ENCODE measurements around the gene IFIT3.
"Not testable (repeated sequence)": the region's sequence is repeated elsewhere in the genome, so short reads cannot be mapped to it uniquely, and the experiment has no call there.

DNA sequence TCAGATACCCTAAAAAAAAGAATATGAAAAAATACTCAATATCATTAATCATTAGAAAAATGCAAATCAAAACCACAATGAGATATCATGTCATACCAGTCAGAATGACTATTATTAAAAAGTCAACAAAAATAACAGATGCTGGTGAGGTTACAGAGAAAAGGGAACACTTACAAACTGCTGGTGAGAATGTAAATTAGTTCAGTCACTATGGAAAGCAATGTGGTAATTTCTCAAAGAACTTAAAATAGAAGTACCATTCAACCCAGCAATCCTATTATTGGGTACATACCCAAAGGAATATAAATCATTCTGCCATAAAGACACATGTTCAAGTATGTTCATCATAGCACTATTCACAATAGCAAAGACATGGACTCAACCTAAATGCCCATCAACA is 2.7 kb upstream of the IFIT3 start:
- not testable (repeated sequence) for TF ChIP-seq EZH2phosphoT487 (IDR thresholded peaks at IDR 0.05; ENCODE audit: insufficient read depth, low read depth); EZH2 (IDR thresholded peaks at IDR 0.05; ENCODE audit: insufficient read depth, poor library complexity, severe bottlenecking)
